ENCODE results near the gene NT5C3A.

The NT5C3A gene

DNA sequence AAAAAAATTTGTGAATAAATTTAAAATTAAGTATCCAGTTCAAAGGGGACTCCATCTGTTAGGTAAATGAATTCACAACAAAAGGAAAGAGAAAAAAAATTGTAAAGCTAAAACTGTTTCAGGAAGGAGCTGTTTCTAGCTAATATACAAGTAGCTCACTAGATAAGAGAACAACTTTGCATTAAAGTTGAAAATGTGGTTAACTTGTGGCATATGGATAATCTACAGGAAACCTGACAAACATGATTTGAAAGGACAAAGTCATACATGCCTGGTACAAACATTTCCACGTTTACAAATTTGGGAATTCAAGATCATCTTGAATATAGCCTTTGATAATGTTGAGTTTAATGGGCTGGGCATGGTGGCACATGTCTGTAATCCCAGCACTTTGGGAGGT, 8.9 kb downstream of the NT5C3A start:
- FAIRE-seq = no peak
- no peak for DNase-seq (ENCODE audit: insufficient read length, low spot score)
- TF ChIP-seq, protein P1, sequence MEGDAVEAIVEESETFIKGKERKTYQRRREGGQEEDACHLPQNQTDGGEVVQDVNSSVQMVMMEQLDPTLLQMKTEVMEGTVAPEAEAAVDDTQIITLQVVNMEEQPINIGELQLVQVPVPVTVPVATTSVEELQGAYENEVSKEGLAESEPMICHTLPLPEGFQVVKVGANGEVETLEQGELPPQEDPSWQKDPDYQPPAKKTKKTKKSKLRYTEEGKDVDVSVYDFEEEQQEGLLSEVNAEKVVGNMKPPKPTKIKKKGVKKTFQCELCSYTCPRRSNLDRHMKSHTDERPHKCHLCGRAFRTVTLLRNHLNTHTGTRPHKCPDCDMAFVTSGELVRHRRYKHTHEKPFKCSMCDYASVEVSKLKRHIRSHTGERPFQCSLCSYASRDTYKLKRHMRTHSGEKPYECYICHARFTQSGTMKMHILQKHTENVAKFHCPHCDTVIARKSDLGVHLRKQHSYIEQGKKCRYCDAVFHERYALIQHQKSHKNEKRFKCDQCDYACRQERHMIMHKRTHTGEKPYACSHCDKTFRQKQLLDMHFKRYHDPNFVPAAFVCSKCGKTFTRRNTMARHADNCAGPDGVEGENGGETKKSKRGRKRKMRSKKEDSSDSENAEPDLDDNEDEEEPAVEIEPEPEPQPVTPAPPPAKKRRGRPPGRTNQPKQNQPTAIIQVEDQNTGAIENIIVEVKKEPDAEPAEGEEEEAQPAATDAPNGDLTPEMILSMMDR (IDR thresholded peaks at IDR 0.05; ENCODE audit: insufficient read depth, missing control alignments) = no peak

DNA sequence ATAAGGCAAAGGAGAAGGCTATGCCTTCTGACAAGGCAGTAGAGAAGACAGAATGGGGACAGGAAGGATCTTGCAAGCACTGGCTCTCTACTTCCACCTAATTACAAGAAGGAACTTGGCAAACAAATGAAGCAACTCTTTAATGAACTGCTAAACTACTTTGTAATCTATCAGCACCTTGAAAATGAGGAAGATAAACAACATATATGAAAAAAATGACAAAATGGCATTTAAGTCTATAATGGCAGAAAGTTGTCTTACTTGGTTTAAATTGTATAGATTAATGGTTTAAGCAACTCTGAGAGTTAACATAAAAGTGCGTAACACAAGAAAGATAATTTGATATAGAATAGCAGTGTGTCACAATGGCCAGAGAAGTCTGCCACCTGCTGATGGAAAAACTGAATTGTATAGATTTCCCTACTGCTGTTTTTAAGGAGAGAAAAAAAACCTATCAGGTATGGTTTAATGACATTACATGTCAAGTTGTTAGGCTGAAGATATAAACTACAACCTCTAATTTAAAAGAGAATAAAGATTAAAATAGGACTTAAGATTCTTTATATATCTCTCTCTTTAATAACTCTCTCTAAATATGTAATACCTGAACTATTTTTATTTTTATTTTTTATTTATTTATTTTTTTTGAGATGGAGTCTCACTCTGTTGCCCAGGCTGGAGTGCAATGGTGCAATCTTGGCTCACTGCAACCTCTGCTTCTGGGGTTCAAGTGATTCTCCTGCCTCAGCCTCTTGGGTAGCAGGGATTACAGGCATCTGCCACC, 11.8 kb downstream of the NT5C3A start:
- FAIRE-seq = no peak
- TF ChIP-seq, protein P1 (IDR thresholded peaks at IDR 0.05; ENCODE audit: insufficient read depth, missing control alignments) = peak; percentile 48
- no peak for DNase-seq (ENCODE audit: insufficient read length, low spot score)

DNA sequence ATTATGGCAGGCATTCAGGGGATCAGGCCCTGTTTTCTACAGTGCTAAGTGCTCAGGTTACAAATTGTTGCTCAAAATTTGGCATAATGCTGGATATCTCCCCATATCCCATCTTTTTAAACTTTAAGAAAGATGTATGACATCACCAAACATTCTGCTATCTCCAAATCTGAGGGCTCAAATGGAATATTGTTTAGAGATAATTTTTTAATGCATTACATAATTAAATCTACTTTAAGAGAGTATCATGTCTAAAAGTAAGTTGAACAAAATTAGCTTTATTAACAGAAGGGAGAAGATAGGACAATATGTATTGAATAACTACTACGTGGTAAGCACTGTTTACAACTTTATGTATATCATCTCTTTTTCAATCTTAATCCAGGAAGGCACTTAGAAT, 13.9 kb downstream of the NT5C3A start:
- FAIRE-seq (no peak), DNase-seq (ENCODE audit: insufficient read length, low spot score) (no peak)
- TF ChIP-seq, protein P1 (IDR thresholded peaks at IDR 0.05; ENCODE audit: insufficient read depth, missing control alignments) = no peak

DNA sequence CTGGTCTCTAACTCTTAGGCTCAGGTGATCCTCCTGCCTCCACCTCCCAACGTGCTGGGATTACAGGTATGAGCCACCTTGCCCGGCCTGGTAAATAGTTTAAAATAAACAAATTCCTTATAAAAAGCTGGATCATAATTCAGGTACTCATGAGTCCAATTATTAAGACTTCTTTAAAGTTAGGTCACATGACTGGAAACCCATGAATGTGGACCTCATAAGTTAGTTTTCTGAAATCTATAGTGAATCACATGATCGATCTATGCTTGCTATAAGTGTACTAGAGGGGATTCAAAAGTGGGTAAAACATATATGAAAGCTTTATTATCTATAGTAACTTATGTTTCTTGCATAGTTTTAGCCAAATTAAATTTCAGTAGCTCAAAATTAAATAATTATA, 14.3 kb downstream of the NT5C3A start:
- FAIRE-seq = no peak
- TF ChIP-seq, protein P1 (IDR thresholded peaks at IDR 0.05; ENCODE audit: insufficient read depth, missing control alignments) = no peak
- no peak for DNase-seq (ENCODE audit: insufficient read length, low spot score)

DNA sequence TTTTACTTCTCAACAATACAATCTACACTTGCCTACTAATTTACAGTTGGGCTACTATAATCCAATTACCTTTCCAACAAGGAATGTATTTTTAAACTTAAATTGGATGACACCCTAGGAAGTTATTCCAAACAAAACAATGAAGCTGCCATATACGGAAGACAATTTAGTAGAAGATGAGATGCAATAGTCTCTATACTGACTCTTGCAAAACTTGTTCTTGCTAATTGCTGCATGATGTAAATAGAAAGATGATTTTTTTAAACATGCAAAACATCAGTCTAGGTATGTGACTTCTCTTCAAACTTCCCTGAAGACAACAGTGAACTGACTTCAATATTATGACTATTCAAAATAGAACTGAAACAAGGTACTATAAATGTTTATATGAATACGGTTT, 17.6 kb downstream of the NT5C3A start:
- FAIRE-seq (no peak), DNase-seq (ENCODE audit: insufficient read length, low spot score) (no peak)
- TF ChIP-seq, protein P1 (IDR thresholded peaks at IDR 0.05; ENCODE audit: insufficient read depth, missing control alignments) = no peak

DNA sequence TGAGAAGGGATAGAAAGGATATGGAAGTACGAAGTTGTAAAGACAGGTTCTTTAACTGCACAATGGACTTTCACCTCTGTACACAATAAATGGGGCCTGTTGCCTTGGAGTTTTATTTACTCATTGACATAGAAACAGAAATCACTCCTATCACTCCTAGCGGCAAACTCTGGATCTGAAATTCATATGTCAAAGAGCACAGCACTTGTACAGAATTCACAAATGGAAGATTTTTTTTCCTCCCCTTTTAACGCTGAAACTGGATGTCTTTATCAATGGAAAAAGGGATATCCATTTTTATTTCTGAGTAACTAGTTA, 18.2 kb downstream of the NT5C3A start:
- no peak for DNase-seq (ENCODE audit: insufficient read length, low spot score)
- TF ChIP-seq, protein P1 (IDR thresholded peaks at IDR 0.05; ENCODE audit: insufficient read depth, missing control alignments) = no peak
- FAIRE-seq = no peak

DNA sequence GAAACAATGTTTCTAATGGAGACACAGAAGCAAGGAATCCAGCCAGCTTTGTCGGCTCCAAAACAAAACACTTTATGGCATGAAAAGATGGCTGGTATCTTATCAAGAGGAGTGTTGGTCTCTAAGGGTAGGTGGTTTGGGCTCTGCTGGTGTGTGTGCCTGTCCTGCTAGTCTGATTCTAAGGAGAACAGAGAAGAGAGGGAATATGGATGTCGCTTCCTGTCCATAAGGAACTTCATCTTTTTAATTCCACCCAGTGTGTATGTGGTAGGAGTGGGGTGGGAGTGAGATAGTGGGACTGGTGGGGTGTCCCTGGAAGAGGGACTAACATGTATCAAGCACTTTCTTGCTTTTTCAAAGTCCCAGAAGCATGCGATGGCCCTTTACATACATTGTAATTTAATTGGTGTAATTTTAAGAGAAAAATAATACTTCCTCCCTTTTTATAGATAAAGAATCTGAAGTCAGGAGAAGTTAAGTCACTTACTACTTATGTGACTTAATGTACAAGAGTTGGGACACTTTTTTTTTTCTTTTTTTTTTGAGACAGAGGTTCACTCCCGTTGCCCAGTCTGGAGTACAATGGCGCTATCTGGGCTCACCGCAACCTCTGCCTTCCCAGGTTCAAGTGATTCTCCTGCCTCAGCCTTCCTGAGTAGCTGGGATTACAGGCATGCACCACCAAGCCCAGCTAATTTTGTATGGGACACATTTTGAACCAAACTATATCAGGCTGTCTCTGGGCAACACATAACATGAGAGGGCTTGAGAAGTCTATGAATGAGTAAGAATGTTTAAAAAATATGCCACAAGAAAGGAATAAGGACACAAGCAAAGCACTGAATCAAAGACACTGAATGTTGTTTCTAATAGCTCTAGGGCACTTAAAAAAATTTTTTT, 18.8 kb downstream of the NT5C3A start:
- DNase-seq (ENCODE audit: insufficient read length, low spot score) = no peak
- FAIRE-seq = no peak
- TF ChIP-seq, protein P1 (IDR thresholded peaks at IDR 0.05; ENCODE audit: insufficient read depth, missing control alignments) = no peak
